IMR-90 (cell line): ENCODE data around the gene JAKMIP1. TPM values are rescaled to one million over a fixed set of nuclear protein-coding genes. Genes with fewer than 3 reads are reported as not detected.

Experiments
- ATAC-seq: fragments of 200-7000 bp; cut with Tn5 transposase; 2 replicates; pipeline ENCODE4 v1.9.1; 2020; ENCODE audit warnings: low read depth, mild to moderate bottlenecking, moderate library complexity
- BruUV-seq: library from RNA; stranded (reverse); fragments of 400-500 nt; replicated peaks from 2 replicates; lab custom pipeline; 2021; lab: Mats Ljungman, UMichigan
- CTCF ChIA-PET: fragments of 300-600 bp; formaldehyde crosslinking; extraction: SDS; loops from one replicate; lab custom pipeline; 2021; ENCODE audit warnings: antibody characterized with exemption; lab: Yijun Ruan, JAX
- POLR2A ChIA-PET: fragments of 300-600 bp; sonication (Branson Sonifier 250); formaldehyde crosslinking; loops from one replicate; lab custom pipeline; 2022; ENCODE audit warnings: antibody characterized with exemption; ENCODE audit not compliant: unreplicated experiment; lab: Charles Lee
- DNase-seq: peaks from one replicate; pipeline ENCODE4 v3.0.0; 2013
- H2AFZ ChIP-seq: replicated peaks from 2 replicates; pipeline ENCODE3; 2013; ENCODE audit warnings: low read length, mild to moderate bottlenecking; ENCODE audit not compliant: poor library complexity
- H2AK5ac ChIP-seq: 2 replicates; pipeline ENCODE4 v1.6.1; 2013; ENCODE audit warnings: low read depth, low read length, inconsistent platforms
- H2AK9ac ChIP-seq: replicated peaks from 2 replicates; pipeline ENCODE3; 2013; ENCODE audit warnings: mild to moderate bottlenecking, low read depth, low read length, moderate library complexity; ENCODE audit not compliant: poor library complexity
- H2BK120ac ChIP-seq: 2 replicates; pipeline ENCODE4 v1.6.1; 2013; ENCODE audit warnings: low read depth, low read length, inconsistent platforms
- H2BK15ac ChIP-seq: 3 replicates; pipeline ENCODE4 v1.6.1; 2013; ENCODE audit warnings: low read depth, low read length, inconsistent platforms
- H2BK20ac ChIP-seq: 2 replicates; pipeline ENCODE4 v1.6.1; 2013; ENCODE audit warnings: low read depth, mild to moderate bottlenecking, inconsistent platforms, low read length, moderate library complexity
- H2BK5ac ChIP-seq: 2 replicates; pipeline ENCODE4 v1.6.1; 2013; ENCODE audit warnings: mild to moderate bottlenecking, low read depth, low read length, inconsistent platforms; ENCODE audit not compliant: poor library complexity, severe bottlenecking
- H3K14ac ChIP-seq: replicated peaks from 2 replicates; pipeline ENCODE4 v1.6.1; 2013; ENCODE audit warnings: low read depth, low read length, inconsistent platforms
- H3K18ac ChIP-seq: 2 replicates; pipeline ENCODE4 v1.6.1; 2013; ENCODE audit warnings: low read depth, low read length, control low read depth
- H3K23ac ChIP-seq: 2 replicates; pipeline ENCODE4 v1.6.1; 2013; ENCODE audit warnings: low read depth, low read length, inconsistent platforms
- H3K27ac ChIP-seq: 2 replicates; pipeline ENCODE4 v1.5.1; 2013; ENCODE audit warnings: mild to moderate bottlenecking, control low read depth, low read length; ENCODE audit not compliant: insufficient read depth
- H3K27me3 ChIP-seq: 2 replicates; pipeline ENCODE4 v1.6.1; 2013; ENCODE audit warnings: low read length; ENCODE audit not compliant: control insufficient read depth, insufficient read depth
- H3K36me3 ChIP-seq: 2 replicates; pipeline ENCODE4 v1.6.1; 2013; ENCODE audit warnings: low read length, mixed read lengths; ENCODE audit not compliant: control insufficient read depth, insufficient read depth
- H3K4ac ChIP-seq: 2 replicates; pipeline ENCODE4 v1.6.1; 2013; ENCODE audit warnings: low read depth, low read length, inconsistent platforms
- H3K4me1 ChIP-seq: 2 replicates; pipeline ENCODE4 v1.6.1; 2013; ENCODE audit warnings: low read length, mixed read lengths; ENCODE audit not compliant: control insufficient read depth, insufficient read depth
- H3K4me2 ChIP-seq: 2 replicates; pipeline ENCODE4 v1.6.1; 2013; ENCODE audit warnings: low read depth, mild to moderate bottlenecking, control low read depth, low read length, moderate library complexity
- H3K4me3 ChIP-seq: 2 replicates; pipeline ENCODE4 v1.5.1; 2013; ENCODE audit warnings: low read depth, mild to moderate bottlenecking, control low read depth, low read length, moderate library complexity; ENCODE audit not compliant: insufficient read depth
- H3K56ac ChIP-seq: 2 replicates; pipeline ENCODE4 v1.6.1; 2013; ENCODE audit warnings: low read length, inconsistent platforms; ENCODE audit not compliant: insufficient read depth; ENCODE audit errors: extremely low read depth
- H3K79me1 ChIP-seq, 2 experiments: 2 replicates each; pipeline ENCODE4 v1.6.1; 2013; ENCODE audit warnings: low read length in 2 of 2, inconsistent platforms in 1 of 2, low read depth in 1 of 2
- H3K9ac ChIP-seq: 2 replicates; pipeline ENCODE4 v1.6.1; 2013; ENCODE audit warnings: low read depth, low read length, control low read depth
- H3K9me1 ChIP-seq: 2 replicates; pipeline ENCODE4 v1.6.1; 2013; ENCODE audit warnings: low read length, inconsistent platforms; ENCODE audit not compliant: insufficient read depth
- H3K9me3 ChIP-seq: 2 replicates; pipeline ENCODE4 v1.6.1; 2013; ENCODE audit warnings: low read length; ENCODE audit not compliant: control insufficient read depth, insufficient read depth
- H4K20me1 ChIP-seq: 2 replicates; pipeline ENCODE4 v1.6.1; 2013; ENCODE audit warnings: low read length, inconsistent platforms; ENCODE audit not compliant: insufficient read depth
- H4K5ac ChIP-seq: 2 replicates; pipeline ENCODE4 v1.6.1; 2013; ENCODE audit warnings: mild to moderate bottlenecking, low read depth, low read length, control low read depth
- H4K8ac ChIP-seq, 2 experiments: 2 replicates each; pipeline ENCODE4 v1.6.1; 2013; ENCODE audit warnings: low read depth in 2 of 2, low read length in 2 of 2, control low read depth in 1 of 2, inconsistent platforms in 1 of 2
- H4K91ac ChIP-seq: 2 replicates; pipeline ENCODE4 v1.6.1; 2013; ENCODE audit warnings: low read depth, low read length, inconsistent platforms; ENCODE audit not compliant: insufficient read depth
- BHLHE40 ChIP-seq: fragments of 150-350 bp; IDR thresholded peaks from 2 replicates; pipeline ENCODE4 v1.6.1; 2016; ENCODE audit warnings: mild to moderate bottlenecking, low read depth, low read length
- MAFK ChIP-seq: IDR thresholded peaks from 2 replicates; pipeline ENCODE4 v1.6.1; 2012; ENCODE audit warnings: low read depth, low read length, improper control_type of control experiment
- NFE2L2 ChIP-seq: fragments of 150-350 bp; IDR thresholded peaks from 2 replicates; pipeline ENCODE4 v1.6.1; 2016; ENCODE audit warnings: low read depth, mild to moderate bottlenecking, low read length
- RCOR1 ChIP-seq: IDR thresholded peaks from 2 replicates; pipeline ENCODE4 v1.6.1; 2012; ENCODE audit warnings: mild to moderate bottlenecking, low read length, improper control_type of control experiment; ENCODE audit not compliant: insufficient replicate concordance
- WGBS, 2 experiments: methylation state at CpG; one replicate each; pipeline versions ENCODE4 v1.1.5 to v1.1.7; 2013; ENCODE audit warnings: missing lambda C conversion rate in 2 of 2; ENCODE audit not compliant: insufficient read length in 1 of 2; ENCODE audit errors: extremely low coverage in 2 of 2; 5-methylcytosine and 5-hydroxymethylcytosine counted together
- dilution Hi-C: fragments of 300-500 bp; cut with HindIII; formaldehyde crosslinking; loops from one replicate; pipeline ENCODE4 v1.14.3; 2018; ENCODE audit warnings: low sequenced_read_pairs; ENCODE audit not compliant: unreplicated experiment
- in situ Hi-C: fragments of 300-500 bp; cut with MboI; formaldehyde crosslinking; loops from 3 replicates; pipeline ENCODE4 v1.14.3; 2019; ENCODE audit warnings: low sequenced_read_pairs, inconsistent platforms, mixed read lengths
- intact Hi-C: fragments of 100-400 bp; cut with micrococcal nuclease; formaldehyde crosslinking; loops from 2 replicates; pipeline ENCODE4 v1.10.0; 2022
- polyA plus RNA-seq, 3 experiments: library from polyadenylated mRNA; depleted of rRNA; stranded (reverse); fragments of >200 nt; gene quantifications; 2 replicates each; pipeline ENCODE4 v1.2.3, GENCODE V29; 2012; ENCODE audit warnings: low replicate concordance in 1 of 3
- total RNA-seq: library from RNA; depleted of rRNA; stranded (reverse); fragments of >200 nt; gene quantifications from 2 replicates; pipeline ENCODE4 v1.2.3, GENCODE V29; 2012

Gene JAKMIP1
- total and polyA plus RNA-seq, 2 of the 4 experiments (the other 2 are of a cell fraction) = not detected

GRCh38 chr4:6153874-6154273, 46.5 kb downstream of the JAKMIP1 start:
- H3K56ac ChIP-seq = no peak overlapping the region
- H4K20me1 ChIP-seq = no peaks in the 10 kb centered on the region
- no peaks in the 10 kb centered on the region for H3K79me1 ChIP-seq
- H3K36me3 ChIP-seq = no peaks in the 10 kb centered on the region
- no peaks in the 10 kb centered on the region for H3K27me3 ChIP-seq
- peaks cover 6% of the 10 kb centered on the region for H3K9me3 ChIP-seq
- in situ Hi-C loops (no loop called here), intact Hi-C loops (no loop called here), dilution Hi-C loops (no loop called here)
- POLR2A ChIA-PET = no interaction called here
- H3K4me1 ChIP-seq = no peaks in the 10 kb centered on the region
- H3K4ac ChIP-seq = no peak overlapping the region
- H2BK5ac ChIP-seq = no peak overlapping the region
- no peak for DNase-seq
- H3K4me2 ChIP-seq = no peak overlapping the region
- no peak overlapping the region for H2BK20ac ChIP-seq
- CTCF ChIA-PET = interaction anchor here (0.6 kb wide), 1 partner anchor 233 kb away, joined by 6 read pairs; no protein-coding TSS in a partner anchor
- no peak overlapping the region for H4K91ac ChIP-seq
- no peak overlapping the region for H3K4me3 ChIP-seq
- no peak overlapping the region for H4K5ac ChIP-seq
- WGBS, 2 experiments = 8% methylated on average over 2 of the region's 7 CpGs; no CpG with 5 or more reads in 1 of the 2 experiments
- no peak overlapping the region for H2AFZ ChIP-seq
- no TSS peak for BruUV-seq
- H3K18ac ChIP-seq = no peak overlapping the region
- no peak overlapping the region for H3K27ac ChIP-seq
- H2AK5ac ChIP-seq = no peak overlapping the region
- no peak overlapping the region for H2AK9ac ChIP-seq
- ATAC-seq = no peak
- H3K9ac ChIP-seq = no peak overlapping the region
- no peak overlapping the region for H4K8ac ChIP-seq
- H3K14ac ChIP-seq = no peak overlapping the region
- TF ChIP-seq MAFK (no peak), RCOR1 (no peak), BHLHE40 (no peak), NFE2L2 (no peak)
- no peak overlapping the region for H3K23ac ChIP-seq
- no peak overlapping the region for H2BK15ac ChIP-seq
- H3K9me1 ChIP-seq = no peaks in the 10 kb centered on the region
- no peak overlapping the region for H2BK120ac ChIP-seq
